GM12878 (cell line): Measurements from ENCODE around the gene ZNF532. TPM values are rescaled to one million over a fixed set of nuclear protein-coding genes. Genes with fewer than 3 reads are reported as not detected.

Experiments used
- ATAC-seq: fragments of 200-7000 bp; cut with Tn5 transposase; 3 replicates; pipeline ENCODE4 v1.9.1; 2020; ENCODE audit warnings: mild to moderate bottlenecking, moderate library complexity
- BruUV-seq: library from RNA; stranded (reverse); fragments of 400-500 nt; replicated peaks from 2 replicates; lab custom pipeline; 2021; lab: Mats Ljungman, UMichigan
- CTCF ChIA-PET: fragments of 300-600 bp; sonication (Branson Sonifier 250); formaldehyde crosslinking; extraction: SDS; loops from one replicate; lab custom pipeline; 2021; ENCODE audit warnings: inconsistent platforms; lab: Yijun Ruan, JAX
- POLR2A ChIA-PET: fragments of 350-600 bp; formaldehyde crosslinking; extraction: SDS; loops from one replicate; lab custom pipeline; 2021; ENCODE audit warnings: inconsistent platforms; lab: Charles Lee
- RAD21 ChIA-PET: fragments of 300-600 bp; sonication (Branson Sonifier 250); formaldehyde crosslinking; loops from one replicate; lab custom pipeline; 2023; ENCODE audit warnings: antibody characterized with exemption; ENCODE audit not compliant: unreplicated experiment; lab: Charles Lee
- SMC1A ChIA-PET: fragments of 300-600 bp; sonication (Branson Sonifier 250); formaldehyde crosslinking; loops from one replicate; lab custom pipeline; 2023; ENCODE audit not compliant: unreplicated experiment, uncharacterized antibody; lab: Charles Lee
- DNase-seq: peaks from one replicate; pipeline ENCODE4 v3.0.0-alpha.2; 2011; ENCODE audit warnings: low read depth, low spot score
- FAIRE-seq: peaks from 3 replicates; lab custom pipeline; 2011; peaks lifted over from hg19 to GRCh38; lab: Jason Lieb, UNC
- H2AFZ ChIP-seq: 2 replicates; pipeline ENCODE4 v1.6.0; 2011; ENCODE audit warnings: low read depth, low read length, control low read depth; ENCODE audit not compliant: control insufficient read depth
- H3K27ac ChIP-seq: 2 replicates; pipeline ENCODE4 v1.5.1; 2011; ENCODE audit warnings: control low read depth; ENCODE audit not compliant: control insufficient read depth, insufficient read depth
- H3K27me3 ChIP-seq, 2 experiments: replicated peaks in 1 of 2; 2 replicates each; pipeline versions ENCODE4 v1.6.0 to v1.6.1; 2011; ENCODE audit warnings: low read length in 1 of 2; ENCODE audit not compliant: control insufficient read depth in 2 of 2, insufficient read depth in 2 of 2
- H3K36me3 ChIP-seq, 2 experiments: 2 replicates each; pipeline ENCODE4 v1.5.1; 2011; ENCODE audit warnings: low read length in 1 of 2; ENCODE audit not compliant: control insufficient read depth in 2 of 2, insufficient read depth in 2 of 2
- H3K4me1 ChIP-seq: 2 replicates; pipeline ENCODE4 v1.6.1; 2011; ENCODE audit warnings: mild to moderate bottlenecking, low read length, moderate library complexity, mixed read lengths; ENCODE audit not compliant: control insufficient read depth, insufficient read depth
- H3K4me2 ChIP-seq: 2 replicates; pipeline ENCODE4 v1.6.0; 2011; ENCODE audit warnings: control low read depth; ENCODE audit not compliant: control insufficient read depth, insufficient read depth
- H3K4me3 ChIP-seq: fragments of 200-600 bp; sonication (generic); 2 replicates; pipeline ENCODE4 v1.5.1; 2016
- H3K79me2 ChIP-seq: 2 replicates; pipeline ENCODE4 v1.6.0; 2011; ENCODE audit warnings: low read length; ENCODE audit not compliant: control insufficient read depth, insufficient read depth
- H3K9ac ChIP-seq: 2 replicates; pipeline ENCODE4 v1.8.0; 2011; ENCODE audit warnings: low read length, control low read depth, mixed read lengths; ENCODE audit not compliant: control insufficient read depth, insufficient read depth
- H3K9me3 ChIP-seq: replicated peaks from 3 replicates; pipeline ENCODE4 v1.5.1; 2011; ENCODE audit warnings: mild to moderate bottlenecking, low read length; ENCODE audit not compliant: control insufficient read depth, insufficient read depth
- H4K20me1 ChIP-seq: 2 replicates; pipeline ENCODE4 v1.6.0; 2011; ENCODE audit not compliant: control insufficient read depth, insufficient read depth
- ATF7 ChIP-seq: fragments of 450-650 bp; IDR thresholded peaks from 2 replicates; pipeline ENCODE4 v1.6.1; 2016; ENCODE audit warnings: low read depth, mild to moderate bottlenecking
- CEBPZ ChIP-seq: fragments of 150-350 bp; IDR thresholded peaks from 2 replicates; pipeline ENCODE4 v1.6.1; 2016; ENCODE audit warnings: low read depth, low read length
- CHD1 ChIP-seq: IDR thresholded peaks from 2 replicates; pipeline ENCODE4 v1.6.1; 2012; ENCODE audit warnings: low read depth, low read length, improper control_type of control experiment
- E4F1 ChIP-seq: fragments of 450-650 bp; IDR thresholded peaks from 2 replicates; pipeline ENCODE4 v1.6.1; 2018; ENCODE audit warnings: borderline replicate concordance, mild to moderate bottlenecking; ENCODE audit not compliant: partially characterized antibody
- EED ChIP-seq: sonication (generic); IDR thresholded peaks from 2 replicates; pipeline ENCODE4 v1.6.1; 2016; ENCODE audit warnings: antibody characterized with exemption, low read depth
- ELK1 ChIP-seq: IDR thresholded peaks from 2 replicates; pipeline ENCODE4 v1.6.1; 2012; ENCODE audit warnings: low read depth, low read length, improper control_type of control experiment
- IKZF2 ChIP-seq, 2 experiments: fragments of 450-650 bp; IDR thresholded peaks; 2 replicates each; pipeline ENCODE4 v1.6.1; 2017; ENCODE audit warnings: mild to moderate bottlenecking in 2 of 2, moderate library complexity in 2 of 2
- JUND ChIP-seq: IDR thresholded peaks from 2 replicates; pipeline ENCODE4 v1.6.1; 2012; ENCODE audit warnings: low read depth, mild to moderate bottlenecking, low read length, improper control_type of control experiment, moderate library complexity
- MTA3 ChIP-seq: IDR thresholded peaks from 2 replicates; pipeline ENCODE4 v1.6.1; 2012; ENCODE audit warnings: low read length, inconsistent platforms, borderline replicate concordance
- NFXL1 ChIP-seq: fragments of 450-650 bp; IDR thresholded peaks from 2 replicates; pipeline ENCODE4 v1.6.1; 2017; ENCODE audit warnings: antibody characterized with exemption, mild to moderate bottlenecking, borderline replicate concordance
- NR2C1 ChIP-seq: fragments of 450-650 bp; IDR thresholded peaks from 2 replicates; pipeline ENCODE4 v1.6.1; 2017; ENCODE audit warnings: antibody characterized with exemption, mild to moderate bottlenecking, moderate library complexity
- SIX5 ChIP-seq: IDR thresholded peaks from 2 replicates; pipeline ENCODE4 v1.6.1; 2011; ENCODE audit warnings: mild to moderate bottlenecking, low read depth, low read length, moderate library complexity; ENCODE audit not compliant: severe bottlenecking
- SMARCA5 ChIP-seq: fragments of 450-650 bp; IDR thresholded peaks from 2 replicates; pipeline ENCODE4 v1.6.1; 2017; ENCODE audit warnings: mild to moderate bottlenecking
- SUPT20H ChIP-seq: IDR thresholded peaks from 2 replicates; pipeline ENCODE4 v1.6.1; 2011; ENCODE audit warnings: low read depth, mild to moderate bottlenecking, low read length, moderate library complexity, borderline replicate concordance; ENCODE audit not compliant: control insufficient read depth
- TCF3 ChIP-seq: IDR thresholded peaks from 2 replicates; pipeline ENCODE4 v1.6.1; 2012; ENCODE audit warnings: low read depth, mild to moderate bottlenecking, low read length, borderline replicate concordance; ENCODE audit not compliant: insufficient read depth
- YBX1 ChIP-seq: fragments of 450-650 bp; IDR thresholded peaks from 2 replicates; pipeline ENCODE4 v1.6.1; 2016; ENCODE audit warnings: antibody characterized with exemption
- WGBS: methylation state at CpG from one replicate; pipeline ENCODE4 v1.1.6; 2016; ENCODE audit warnings: low lambda C conversion rate; ENCODE audit not compliant: insufficient replicate concordance, insufficient coverage; ENCODE audit errors: missing lambda C conversion rate; 5-methylcytosine and 5-hydroxymethylcytosine counted together
- in situ Hi-C: fragments of 300-500 bp; cut with MboI; formaldehyde crosslinking; loops from 9 replicates; pipeline ENCODE4 v1.14.3; 2018; ENCODE audit warnings: mixed read lengths
- intact Hi-C: fragments of 100-400 bp; cut with micrococcal nuclease; formaldehyde crosslinking; loops from one replicate; pipeline ENCODE4 v1.14.2; 2022; ENCODE audit not compliant: unreplicated experiment
- polyA plus RNA-seq, 11 experiments: library from polyadenylated mRNA; depleted of rRNA in 4 of 11; unstranded in 6 of 11; stranded (reverse) in 5 of 11; fragments of >200 nt; fragmentation: Nextera tagmentation in 4 of 11; fragmentation: Illumina TruSeq in 1 of 11; extraction: Ambion mirVana in 4 of 11; extraction: Trizol in 1 of 11; gene quantifications; 1 replicate in 1 of 11; 2 replicates in 10 of 11; pipeline versions ENCODE4 v1.2.1 to v1.2.3, GENCODE V29; 2011 to 2016; ENCODE audit warnings: inconsistent platforms in 2 of 11, missing spikeins in 2 of 11, low read depth in 1 of 11
- total RNA-seq, 4 experiments: library from RNA; depleted of rRNA in 3 of 4; stranded (reverse); fragments of >200 nt in 3 of 4; fragmentation: Illumina TruSeq in 1 of 4; extraction: Trizol in 1 of 4; gene quantifications; 2 replicates each; pipeline versions ENCODE4 v1.2.1 to v1.2.3, GENCODE V29; 2013 to 2021

The ZNF532 gene
- total and polyA plus RNA-seq, 10 of the 15 experiments (the other 5 are each of a cell fraction or from before 2014, with no cell fraction given), result 0.44 to 3.4 (median 1.4) TPM

GRCh38 chr18:58929206-58929605, 64.5 kb downstream of the ZNF532 start:
- Histone ChIP-seq H3K9me3 (no peaks in the 10 kb centered on the region), H2AFZ (no peak overlapping the region), H3K4me2 (no peak overlapping the region), H3K4me1 (no peaks in the 10 kb centered on the region), H3K36me3 (no peaks in the 10 kb centered on the region), H3K4me3 (no peak overlapping the region), H3K9ac (no peak overlapping the region), H4K20me1 (no peaks in the 10 kb centered on the region), H3K27me3 (no peaks in the 10 kb centered on the region; a peak in 1 of 4 replicates), H3K79me2 (no peaks in the 10 kb centered on the region), H3K27ac (no peak overlapping the region)
- no TSS peak for BruUV-seq
- ChIA-PET CTCF (interaction anchor here (0.7 to 1.2 kb wide), 2 partner anchors 22 to 157 kb away, joined by 3 to 4 read pairs; no protein-coding TSS in a partner anchor), SMC1A (interaction anchor here (0.9 to 2.0 kb wide), 8 partner anchors 7 to 142 kb away, joined by 3 to 7 read pairs (median 4); no protein-coding TSS in a partner anchor), POLR2A (interaction anchor here (0.7 kb wide), 1 partner anchor 8 kb away, joined by 3 read pairs; no protein-coding TSS in a partner anchor), RAD21 (interaction anchor here (0.8 to 0.9 kb wide), 2 partner anchors 36 to 84 kb away, joined by 3 read pairs; no protein-coding TSS in a partner anchor)
- intact Hi-C loops, result no loop called here
- DNase-seq (no peak), FAIRE-seq (no peak), ATAC-seq (no peak)
- in situ Hi-C loops, result no loop called here
- TF ChIP-seq JUND, result no peak
- no peak for TF ChIP-seq YBX1
- no peak for TF ChIP-seq CHD1
- no peak for TF ChIP-seq ATF7
- no peak for TF ChIP-seq MTA3
- no peak for TF ChIP-seq SUPT20H
- TF ChIP-seq CEBPZ, result no peak
- no peak for TF ChIP-seq SIX5
- no peak for TF ChIP-seq IKZF2 (IDR thresholded peaks at IDR 0.05)
- no peak for TF ChIP-seq SMARCA5
- no peak for TF ChIP-seq ELK1
- no peak for TF ChIP-seq EED
- TF ChIP-seq NR2C1, result no peak
- no peak for TF ChIP-seq E4F1
- TF ChIP-seq NFXL1, result no peak
- no peak for TF ChIP-seq TCF3
- 52% methylated on average over 6 of the region's 6 CpGs for WGBS
